GM12878 (cell line): Measurements from ENCODE around the gene TIFAB. TPM values are rescaled to one million over a fixed set of nuclear protein-coding genes. Genes with fewer than 3 reads are reported as not detected.

Experiments
- CBX5 ChIP-seq: sonication (generic); IDR thresholded peaks from 2 replicates; pipeline ENCODE4 v1.6.1; 2016; ENCODE audit warnings: low read depth, moderate library complexity, mild to moderate bottlenecking, inconsistent platforms
- CHD2 ChIP-seq: IDR thresholded peaks from 2 replicates; pipeline ENCODE4 v1.6.1; 2011; ENCODE audit warnings: low read depth, low read length, improper control_type of control experiment, borderline replicate concordance
- ESRRA ChIP-seq: IDR thresholded peaks from 2 replicates; pipeline ENCODE4 v1.6.1; 2012; ENCODE audit warnings: mild to moderate bottlenecking, low read length, improper control_type of control experiment
- IRF4 ChIP-seq: IDR thresholded peaks from 2 replicates; pipeline ENCODE4 v1.6.1; 2011; ENCODE audit warnings: low read depth, low read length
- JUNB ChIP-seq: IDR thresholded peaks from 2 replicates; pipeline ENCODE4 v1.6.1; 2016; ENCODE audit warnings: antibody characterized with exemption, mild to moderate bottlenecking
- MYC ChIP-seq: IDR thresholded peaks from 2 replicates; pipeline ENCODE4 v1.6.1; 2011; ENCODE audit warnings: mild to moderate bottlenecking, low read length, moderate library complexity, inconsistent platforms; ENCODE audit not compliant: insufficient read depth, insufficient replicate concordance, insufficient read length, severe bottlenecking
- PAX8 ChIP-seq: fragments of 450-650 bp; IDR thresholded peaks from 2 replicates; pipeline ENCODE4 v1.6.1; 2017; ENCODE audit warnings: mild to moderate bottlenecking, moderate library complexity
- PRDM15 ChIP-seq: fragments of 450-650 bp; formaldehyde crosslinking; IDR thresholded peaks from 2 replicates; pipeline ENCODE4 v1.4.0; 2020; ENCODE audit warnings: mild to moderate bottlenecking, moderate library complexity
- RBBP5 ChIP-seq: fragments of 200-600 bp; sonication (generic); conservative IDR thresholded peaks from 2 replicates; pipeline ENCODE4 v1.6.1; 2016
- REST ChIP-seq: IDR thresholded peaks from 2 replicates; pipeline ENCODE4 v1.6.1; 2012; ENCODE audit warnings: mild to moderate bottlenecking, low read depth, low read length
- SIN3A ChIP-seq: IDR thresholded peaks from 2 replicates; pipeline ENCODE4 v1.6.1; 2012; ENCODE audit warnings: low read depth, low read length, improper control_type of control experiment
- SMAD1 ChIP-seq: fragments of 450-650 bp; IDR thresholded peaks from 2 replicates; pipeline ENCODE4 v1.6.1; 2018; ENCODE audit warnings: mild to moderate bottlenecking, low read depth; ENCODE audit not compliant: partially characterized antibody
- SMAD5 ChIP-seq: IDR thresholded peaks from 2 replicates; pipeline ENCODE4 v1.6.1; 2016; ENCODE audit warnings: antibody characterized with exemption, low read depth
- YBX1 ChIP-seq: fragments of 450-650 bp; IDR thresholded peaks from 2 replicates; pipeline ENCODE4 v1.6.1; 2016; ENCODE audit warnings: antibody characterized with exemption
- ZNF207 ChIP-seq: fragments of 450-650 bp; IDR thresholded peaks from 2 replicates; pipeline ENCODE4 v1.6.1; 2014; ENCODE audit warnings: antibody characterized with exemption, mild to moderate bottlenecking, borderline replicate concordance
- ZNF687 ChIP-seq: fragments of 450-650 bp; IDR thresholded peaks from 2 replicates; pipeline ENCODE4 v1.6.1; 2017; ENCODE audit warnings: mild to moderate bottlenecking, moderate library complexity
- ZZZ3 ChIP-seq: IDR thresholded peaks from 2 replicates; pipeline ENCODE4 v1.6.1; 2011; ENCODE audit warnings: low read depth; ENCODE audit not compliant: control insufficient read depth, insufficient read length
- polyA plus RNA-seq, 11 experiments: library from polyadenylated mRNA; depleted of rRNA in 4 of 11; unstranded in 6 of 11; stranded (reverse) in 5 of 11; fragments of >200 nt; fragmentation: Nextera tagmentation in 4 of 11; fragmentation: Illumina TruSeq in 1 of 11; extraction: Ambion mirVana in 4 of 11; extraction: Trizol in 1 of 11; gene quantifications; 1 replicate in 1 of 11; 2 replicates in 10 of 11; pipeline versions ENCODE4 v1.2.1 to v1.2.3, GENCODE V29; 2011 to 2016; ENCODE audit warnings: inconsistent platforms in 2 of 11, missing spikeins in 2 of 11, low read depth in 1 of 11
- total RNA-seq, 4 experiments: library from RNA; depleted of rRNA in 3 of 4; stranded (reverse); fragments of >200 nt in 3 of 4; fragmentation: Illumina TruSeq in 1 of 4; extraction: Trizol in 1 of 4; gene quantifications; 2 replicates each; pipeline versions ENCODE4 v1.2.1 to v1.2.3, GENCODE V29; 2013 to 2021

Gene TIFAB
- total and polyA plus RNA-seq, 10 of the 15 experiments (the other 5 are each of a cell fraction or from before 2014, with no cell fraction given): not detected

DNA sequence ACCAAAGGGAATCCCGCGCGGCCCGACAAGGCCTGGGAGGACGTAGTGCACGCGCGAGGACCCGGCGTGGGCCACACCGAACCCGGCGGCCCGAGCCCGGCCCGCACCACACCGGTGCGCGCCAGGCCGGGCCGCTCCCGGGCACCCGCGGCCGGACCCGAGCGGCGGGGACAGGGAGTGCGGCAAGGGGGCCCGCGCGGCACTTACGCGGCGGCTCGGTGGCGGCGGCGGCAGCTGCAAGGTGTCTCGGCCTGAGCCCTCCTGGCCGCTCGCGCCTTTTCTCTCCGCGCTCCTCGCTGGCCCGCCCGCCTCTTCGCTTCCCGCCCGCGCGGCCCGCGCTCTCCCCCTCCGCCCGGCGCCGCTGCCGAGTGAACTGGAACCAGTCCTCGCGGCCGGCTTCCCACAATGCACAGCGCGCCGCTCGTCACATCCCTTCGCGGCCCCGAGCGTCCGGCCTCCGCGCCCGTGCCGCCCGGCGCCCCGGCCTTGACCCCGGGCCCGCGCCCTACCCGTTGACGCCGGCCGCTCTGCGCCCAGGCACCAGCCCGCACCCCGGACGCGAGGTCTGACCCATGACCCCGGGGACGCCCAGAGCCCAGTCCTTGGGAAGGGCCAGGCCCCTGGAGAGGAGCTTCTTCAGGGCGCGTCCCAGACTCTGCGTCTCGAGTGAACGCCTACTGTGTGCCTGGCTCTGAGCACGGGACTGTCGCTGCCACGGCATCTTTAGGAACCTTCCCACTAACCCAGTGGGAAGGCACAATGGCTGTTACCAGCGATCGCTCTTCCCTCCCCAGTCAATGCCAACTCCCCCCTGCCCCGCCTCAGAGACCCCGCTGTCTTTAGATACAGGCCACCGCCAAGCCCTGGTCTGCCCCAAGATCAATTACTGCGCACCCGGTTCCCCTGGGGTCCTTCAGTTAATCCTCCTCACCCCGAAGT is 53.0 kb downstream of the TIFAB start, which contains the start of gene MACROH2A1 (continued):
- TF ChIP-seq YBX1: no peak
- no peak for TF ChIP-seq ZZZ3
- no peak for TF ChIP-seq PRDM15 (CRISPR knock-in tag)
- no peak for TF ChIP-seq SMAD1
- TF ChIP-seq SMAD5: no peak
- TF ChIP-seq IRF4: no peak
- no peak for TF ChIP-seq CBX5
- peak; percentile 82 for TF ChIP-seq SIN3A
- TF ChIP-seq PAX8: no peak
- TF ChIP-seq ZNF687: peak; percentile 97
- TF ChIP-seq CHD2: peak; percentile 55; the same call in 1 of the 2 replicates
- no peak for TF ChIP-seq JUNB
- TF ChIP-seq MYC: no peak
- TF ChIP-seq RBBP5: no peak
- TF ChIP-seq ESRRA: no peak
- no peak for TF ChIP-seq REST
- peak; percentile 70; the same call in 1 of the 2 replicates for TF ChIP-seq ZNF207
